IMR-90 (cell line): ENCODE results near the gene CHP2.

Experiments used
- BHLHE40 ChIP-seq: fragments of 150-350 bp; IDR thresholded peaks from 2 replicates; pipeline ENCODE4 v1.6.1; 2016; ENCODE audit warnings: mild to moderate bottlenecking, low read depth, low read length
- CEBPB ChIP-seq: IDR thresholded peaks from 2 replicates; pipeline ENCODE4 v1.6.1; 2012; ENCODE audit warnings: low read depth, low read length, improper control_type of control experiment
- FOS ChIP-seq: fragments of 150-350 bp; IDR thresholded peaks from 2 replicates; pipeline ENCODE4 v1.6.1; 2016; ENCODE audit warnings: low read depth, low read length
- MAFK ChIP-seq: IDR thresholded peaks from 2 replicates; pipeline ENCODE4 v1.6.1; 2012; ENCODE audit warnings: low read depth, low read length, improper control_type of control experiment
- MAZ ChIP-seq: IDR thresholded peaks from 2 replicates; pipeline ENCODE4 v1.6.1; 2012; ENCODE audit warnings: low read depth, mild to moderate bottlenecking, low read length, improper control_type of control experiment, moderate library complexity, borderline replicate concordance
- MXI1 ChIP-seq: IDR thresholded peaks from 2 replicates; pipeline ENCODE4 v1.6.1; 2012; ENCODE audit warnings: low read depth, mild to moderate bottlenecking, low read length, moderate library complexity, borderline replicate concordance
- POLR2A ChIP-seq: IDR thresholded peaks from 2 replicates; pipeline ENCODE4 v1.6.1; 2012; ENCODE audit warnings: mild to moderate bottlenecking, low read depth, low read length
- RAD21 ChIP-seq: IDR thresholded peaks from 2 replicates; pipeline ENCODE4 v1.6.1; 2012; ENCODE audit warnings: low read length, improper control_type of control experiment
- RCOR1 ChIP-seq: IDR thresholded peaks from 2 replicates; pipeline ENCODE4 v1.6.1; 2012; ENCODE audit warnings: mild to moderate bottlenecking, low read length, improper control_type of control experiment; ENCODE audit not compliant: insufficient replicate concordance
- RFX5 ChIP-seq: IDR thresholded peaks from 2 replicates; pipeline ENCODE4 v1.8.0; 2012; ENCODE audit warnings: low read depth, mild to moderate bottlenecking, low read length, moderate library complexity
- SMC3 ChIP-seq: fragments of 150-350 bp; IDR thresholded peaks from 2 replicates; pipeline ENCODE4 v1.6.1; 2016; ENCODE audit warnings: low read depth, mild to moderate bottlenecking, antibody characterized with exemption, low read length, moderate library complexity
- TF ChIP-seq, protein P1 (sequence below): conservative IDR thresholded peaks from 2 replicates; pipeline ENCODE4 v1.5.1; 2012; ENCODE audit warnings: mild to moderate bottlenecking, low read depth, low read length, improper control_type of control experiment
- TF ChIP-seq, protein P2 (sequence below): fragments of 150-350 bp; IDR thresholded peaks from 2 replicates; pipeline ENCODE4 v1.6.1; 2017; ENCODE audit warnings: mild to moderate bottlenecking, antibody characterized with exemption, low read length, low read depth

DNA sequence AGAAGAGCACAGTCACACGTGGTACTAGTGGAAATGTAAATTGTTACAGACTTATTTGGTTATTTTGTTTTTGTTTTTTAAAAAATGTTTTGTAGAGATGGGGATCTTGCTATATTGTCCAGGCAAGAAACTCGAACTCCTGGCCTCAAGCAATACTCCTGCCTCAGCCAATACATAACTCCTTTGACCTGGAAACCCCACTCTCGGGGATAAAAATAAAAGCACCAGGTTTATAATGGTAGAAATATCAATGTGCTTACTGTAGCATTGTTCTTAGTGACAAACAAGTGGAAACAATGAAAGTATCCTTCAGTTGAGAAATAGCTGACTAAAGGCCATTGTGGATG is 30.1 kb upstream of the CHP2 start:
- TF ChIP-seq, protein P1, sequence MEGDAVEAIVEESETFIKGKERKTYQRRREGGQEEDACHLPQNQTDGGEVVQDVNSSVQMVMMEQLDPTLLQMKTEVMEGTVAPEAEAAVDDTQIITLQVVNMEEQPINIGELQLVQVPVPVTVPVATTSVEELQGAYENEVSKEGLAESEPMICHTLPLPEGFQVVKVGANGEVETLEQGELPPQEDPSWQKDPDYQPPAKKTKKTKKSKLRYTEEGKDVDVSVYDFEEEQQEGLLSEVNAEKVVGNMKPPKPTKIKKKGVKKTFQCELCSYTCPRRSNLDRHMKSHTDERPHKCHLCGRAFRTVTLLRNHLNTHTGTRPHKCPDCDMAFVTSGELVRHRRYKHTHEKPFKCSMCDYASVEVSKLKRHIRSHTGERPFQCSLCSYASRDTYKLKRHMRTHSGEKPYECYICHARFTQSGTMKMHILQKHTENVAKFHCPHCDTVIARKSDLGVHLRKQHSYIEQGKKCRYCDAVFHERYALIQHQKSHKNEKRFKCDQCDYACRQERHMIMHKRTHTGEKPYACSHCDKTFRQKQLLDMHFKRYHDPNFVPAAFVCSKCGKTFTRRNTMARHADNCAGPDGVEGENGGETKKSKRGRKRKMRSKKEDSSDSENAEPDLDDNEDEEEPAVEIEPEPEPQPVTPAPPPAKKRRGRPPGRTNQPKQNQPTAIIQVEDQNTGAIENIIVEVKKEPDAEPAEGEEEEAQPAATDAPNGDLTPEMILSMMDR = no peak
- TF ChIP-seq SMC3 (no peak), MAZ (no peak), RFX5 (no peak), POLR2A (no peak), FOS (no peak), BHLHE40 (no peak), CEBPB (no peak), MAFK (no peak), RAD21 (no peak), RCOR1 (no peak), MXI1 (no peak)
- TF ChIP-seq, protein P2, sequence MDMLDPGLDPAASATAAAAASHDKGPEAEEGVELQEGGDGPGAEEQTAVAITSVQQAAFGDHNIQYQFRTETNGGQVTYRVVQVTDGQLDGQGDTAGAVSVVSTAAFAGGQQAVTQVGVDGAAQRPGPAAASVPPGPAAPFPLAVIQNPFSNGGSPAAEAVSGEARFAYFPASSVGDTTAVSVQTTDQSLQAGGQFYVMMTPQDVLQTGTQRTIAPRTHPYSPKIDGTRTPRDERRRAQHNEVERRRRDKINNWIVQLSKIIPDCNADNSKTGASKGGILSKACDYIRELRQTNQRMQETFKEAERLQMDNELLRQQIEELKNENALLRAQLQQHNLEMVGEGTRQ = no peak
